ENCODE measurements around the gene KRTAP24-1.

KRTAP24-1 gene

GRCh38 chr21:30282850-30283249 lies at the start of gene KRTAP24-1:
KRTAP24-1 (minus strand) TSS chr21:30282950; CDS start chr21:30282932, 18 bp downstream.
- no peak within 1 kb of the TSS for H3K4me3 ChIP-seq (ENCODE audit: low read length)
- no peak for DNase-seq (ENCODE audit: low read depth)
- TF ChIP-seq CTCF (conservative IDR thresholded peaks at IDR 0.05; ENCODE audit: low read length), result no peak

- no peak overlapping the region for H3K4me3 ChIP-seq (ENCODE audit: low read length)
- no peak for DNase-seq (ENCODE audit: low read depth)
- TF ChIP-seq CTCF (conservative IDR thresholded peaks at IDR 0.05; ENCODE audit: low read length), result no peak
Measured at GRCh38 chr21:30329203-30329875, 46.6 kb upstream of the KRTAP24-1 start.

- H3K4me3 ChIP-seq (ENCODE audit: low read length), result no peak overlapping the region
- no peak for DNase-seq (ENCODE audit: low read depth)
Measured at GRCh38 chr21:30326390-30326789, 43.6 kb upstream of the KRTAP24-1 start.

GRCh38 chr21:30320215-30320614 lies 37.5 kb upstream of the KRTAP24-1 start, which contains the start of gene KRTAP26-1:
KRTAP26-1 (minus strand) TSS chr21:30320315; CDS start chr21:30320035, 280 bp downstream.
- H3K4me3 ChIP-seq (ENCODE audit: low read length), result no peak within 1 kb of the TSS
- no peak for DNase-seq (ENCODE audit: low read depth)
- TF ChIP-seq CTCF (conservative IDR thresholded peaks at IDR 0.05; ENCODE audit: low read length), result no peak

More at GRCh38 chr21:30326390-30326789, 43.6 kb upstream of the KRTAP24-1 start:
- no peak for TF ChIP-seq CTCF (conservative IDR thresholded peaks at IDR 0.05; ENCODE audit: low read length)

GRCh38 chr21:30315701-30316100 lies 33.0 kb upstream of the KRTAP24-1 start:
- no peak for TF ChIP-seq CTCF (conservative IDR thresholded peaks at IDR 0.05; ENCODE audit: low read length)
- no peak overlapping the region for H3K4me3 ChIP-seq (ENCODE audit: low read length)
- DNase-seq (ENCODE audit: low read depth), result no peak

- no peak for DNase-seq (ENCODE audit: low read depth)
Measured at GRCh38 chr21:30306884-30307283, 24.1 kb upstream of the KRTAP24-1 start.

More at GRCh38 chr21:30306884-30307283, 24.1 kb upstream of the KRTAP24-1 start:
- H3K4me3 ChIP-seq (ENCODE audit: low read length), result no peak overlapping the region
- no peak for TF ChIP-seq CTCF (conservative IDR thresholded peaks at IDR 0.05; ENCODE audit: low read length)

Measured in AG10803 (cell line).